ENCODE data around the gene HECW1.

GRCh38 chr7:43362652-43363034 is 250.2 kb downstream of the HECW1 start:
- TF ChIP-seq CTCF (IDR thresholded peaks at IDR 0.05) (no peak), EZH2phosphoT487 (IDR thresholded peaks at IDR 0.05) (no peak)

All from neural progenitor cell (in vitro differentiated cells).